ENCODE results near the gene CSTB. TPM values are rescaled to one million over a fixed set of nuclear protein-coding genes. Genes with fewer than 3 reads are reported as not detected.

Gene CSTB
- total and polyA plus RNA-seq, 2 of the 8 experiments (the other 6 are each of a cell fraction or from before 2014, with no cell fraction given), result 53.8 to 64.1 TPM

DNA sequence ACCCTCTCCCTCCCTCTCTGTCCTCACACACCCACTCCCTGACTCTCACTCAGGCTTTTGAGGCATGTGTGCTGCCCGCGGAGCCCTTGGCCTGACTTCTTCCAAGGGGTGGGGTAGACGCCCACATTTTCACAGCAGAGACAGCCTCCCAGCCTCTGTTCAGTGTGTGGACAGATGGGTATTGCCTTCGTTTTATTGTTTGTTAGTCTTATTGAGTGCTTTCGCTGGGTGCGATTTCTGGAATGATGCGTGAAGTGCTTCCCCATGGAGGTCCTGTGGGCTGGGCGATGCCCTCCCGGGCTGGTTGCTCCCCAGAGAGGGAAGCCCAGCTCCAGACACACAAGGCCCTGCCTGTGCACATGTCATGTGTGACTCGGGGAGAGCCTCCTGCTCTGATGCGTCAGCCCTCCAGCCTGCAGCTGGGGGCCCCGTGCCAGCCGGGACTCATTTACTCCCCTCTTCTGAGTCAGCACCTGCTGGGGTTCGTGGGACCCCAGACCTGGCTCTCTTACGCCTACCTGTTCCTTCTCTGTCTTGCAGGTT lies 42.5 kb downstream of the CSTB start (continued):
- TF ChIP-seq GTF2F1 (IDR thresholded peaks at IDR 0.05; ENCODE audit: borderline replicate concordance, low read depth, low read length), result no peak
